ENCODE data around the gene MUC4. TPM values are rescaled to one million over a fixed set of nuclear protein-coding genes. Genes with fewer than 3 reads are reported as not detected.
"Not testable (repeated sequence)": the region's sequence is repeated elsewhere in the genome, so short reads cannot be mapped to it uniquely, and the experiment has no call there.

Gene MUC4
- total RNA-seq, 1 donor from 2014 or later: 1.1 TPM

DNA sequence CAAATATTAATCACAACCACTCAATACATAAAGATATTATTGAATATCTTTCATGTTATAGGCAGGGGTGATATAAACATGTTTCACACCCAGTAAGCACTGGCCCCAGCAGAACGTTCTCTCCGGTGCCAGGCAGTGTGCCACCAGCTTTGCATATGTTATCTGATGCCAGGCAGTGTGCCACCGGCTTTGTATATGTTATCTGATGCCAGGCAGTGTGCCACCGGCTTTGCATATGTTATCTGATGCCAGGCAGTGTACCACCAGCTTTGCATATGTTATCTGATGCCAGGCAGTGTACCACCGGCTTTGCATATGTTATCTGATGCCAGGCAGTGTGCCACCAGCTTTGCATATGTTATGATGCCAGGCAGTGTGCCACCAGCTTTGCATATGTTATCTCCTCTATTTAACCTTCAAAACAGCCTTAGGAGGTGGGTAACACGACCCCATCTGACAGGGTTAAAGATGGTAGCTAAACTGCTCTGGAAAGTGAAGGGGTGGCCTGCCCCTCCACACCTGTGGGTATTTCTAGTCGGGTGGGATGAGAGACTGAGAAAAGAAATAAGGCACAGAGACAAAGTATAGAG lies 84.0 kb downstream of the MUC4 start:
- Histone ChIP-seq H3K9me3 (no peaks in the 10 kb centered on the region), H3K27me3 (no peaks in the 10 kb centered on the region), H3K36me3 (peaks cover 15% of the 10 kb centered on the region), H3K4me3 (no peak overlapping the region), H3K4me1 (no peaks in the 10 kb centered on the region), H3K27ac (no peak overlapping the region)
- intact Hi-C loops (cut with DNase I): no loop called here
- ATAC-seq (no peak), DNase-seq (no peak)
- TF ChIP-seq, protein P1, sequence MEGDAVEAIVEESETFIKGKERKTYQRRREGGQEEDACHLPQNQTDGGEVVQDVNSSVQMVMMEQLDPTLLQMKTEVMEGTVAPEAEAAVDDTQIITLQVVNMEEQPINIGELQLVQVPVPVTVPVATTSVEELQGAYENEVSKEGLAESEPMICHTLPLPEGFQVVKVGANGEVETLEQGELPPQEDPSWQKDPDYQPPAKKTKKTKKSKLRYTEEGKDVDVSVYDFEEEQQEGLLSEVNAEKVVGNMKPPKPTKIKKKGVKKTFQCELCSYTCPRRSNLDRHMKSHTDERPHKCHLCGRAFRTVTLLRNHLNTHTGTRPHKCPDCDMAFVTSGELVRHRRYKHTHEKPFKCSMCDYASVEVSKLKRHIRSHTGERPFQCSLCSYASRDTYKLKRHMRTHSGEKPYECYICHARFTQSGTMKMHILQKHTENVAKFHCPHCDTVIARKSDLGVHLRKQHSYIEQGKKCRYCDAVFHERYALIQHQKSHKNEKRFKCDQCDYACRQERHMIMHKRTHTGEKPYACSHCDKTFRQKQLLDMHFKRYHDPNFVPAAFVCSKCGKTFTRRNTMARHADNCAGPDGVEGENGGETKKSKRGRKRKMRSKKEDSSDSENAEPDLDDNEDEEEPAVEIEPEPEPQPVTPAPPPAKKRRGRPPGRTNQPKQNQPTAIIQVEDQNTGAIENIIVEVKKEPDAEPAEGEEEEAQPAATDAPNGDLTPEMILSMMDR (IDR thresholded peaks at IDR 0.05): no peak

DNA sequence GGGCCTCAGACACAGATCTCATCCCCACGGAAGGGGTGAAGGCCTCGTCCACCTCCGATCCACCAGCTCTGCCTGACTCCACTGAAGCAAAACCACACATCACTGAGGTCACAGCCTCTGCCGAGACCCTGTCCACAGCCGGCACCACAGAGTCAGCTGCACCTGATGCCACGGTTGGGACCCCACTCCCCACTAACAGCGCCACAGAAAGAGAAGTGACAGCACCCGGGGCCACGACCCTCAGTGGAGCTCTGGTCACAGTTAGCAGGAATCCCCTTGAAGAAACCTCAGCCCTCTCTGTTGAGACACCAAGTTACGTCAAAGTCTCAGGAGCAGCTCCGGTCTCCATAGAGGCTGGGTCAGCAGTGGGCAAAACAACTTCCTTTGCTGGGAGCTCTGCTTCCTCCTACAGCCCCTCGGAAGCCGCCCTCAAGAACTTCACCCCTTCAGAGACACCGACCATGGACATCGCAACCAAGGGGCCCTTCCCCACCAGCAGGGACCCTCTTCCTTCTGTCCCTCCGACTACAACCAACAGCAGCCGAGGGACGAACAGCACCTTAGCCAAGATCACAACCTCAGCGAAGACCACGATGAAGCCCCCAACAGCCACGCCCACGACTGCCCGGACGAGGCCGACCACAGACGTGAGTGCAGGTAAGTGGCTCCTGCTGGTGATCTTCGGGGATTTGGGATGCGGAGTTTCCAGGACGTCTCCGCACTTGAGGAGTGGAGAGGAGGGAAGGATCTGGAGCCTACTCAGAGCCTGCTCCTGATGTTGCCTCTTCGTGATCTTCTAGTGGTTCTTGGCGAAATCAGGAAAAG lies 85.6 kb downstream of the MUC4 start:
- ATAC-seq; H3K4me1 ChIP-seq; H3K9me3 ChIP-seq; intact Hi-C loops (cut with DNase I); DNase-seq; H3K27ac ChIP-seq; H3K27me3 ChIP-seq; H3K4me3 ChIP-seq: not testable (repeated sequence)
- peaks cover 10% of the 10 kb centered on the region for H3K36me3 ChIP-seq

DNA sequence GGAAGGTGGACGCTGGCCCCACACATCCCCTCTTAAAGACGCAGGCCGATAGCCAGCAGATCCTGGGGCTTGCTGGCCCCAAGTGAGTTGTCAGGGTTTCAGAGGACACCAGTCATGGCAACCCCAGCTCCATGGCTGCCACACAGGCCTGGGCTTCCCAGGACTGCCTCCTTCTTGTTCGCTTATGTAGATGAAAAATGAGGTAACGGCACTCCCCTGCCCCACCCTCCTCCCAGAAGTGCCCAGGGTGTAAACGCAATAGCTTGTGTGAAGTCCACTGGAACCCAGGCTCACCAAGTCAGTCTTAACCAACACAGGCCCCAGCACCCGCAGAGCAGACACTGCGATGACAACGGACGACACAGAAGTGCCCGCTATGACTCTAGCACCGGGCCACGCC lies 87.4 kb downstream of the MUC4 start:
- H3K27me3 ChIP-seq; intact Hi-C loops (cut with DNase I); ATAC-seq; H3K36me3 ChIP-seq; H3K9me3 ChIP-seq; H3K4me1 ChIP-seq; H3K27ac ChIP-seq; DNase-seq; H3K4me3 ChIP-seq: not testable (repeated sequence)

DNA sequence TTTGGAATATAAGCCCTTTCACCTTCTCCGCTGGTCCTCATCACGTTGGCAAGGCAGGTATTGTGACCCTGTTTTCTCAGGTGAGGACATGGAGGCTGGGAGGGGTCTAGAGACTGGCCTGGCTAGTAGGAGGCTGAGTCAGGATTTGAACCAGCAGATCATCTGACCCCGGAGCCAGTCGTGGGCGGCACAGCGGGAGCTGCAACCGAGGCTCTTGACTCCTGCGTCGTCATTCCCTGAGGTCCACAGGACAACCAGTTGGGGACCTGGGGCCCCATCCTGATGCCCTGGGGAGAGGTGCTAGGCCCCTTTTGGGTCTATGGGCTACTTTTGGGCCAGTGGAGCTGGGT lies 88.8 kb downstream of the MUC4 start:
- not testable (repeated sequence) for DNase-seq

DNA sequence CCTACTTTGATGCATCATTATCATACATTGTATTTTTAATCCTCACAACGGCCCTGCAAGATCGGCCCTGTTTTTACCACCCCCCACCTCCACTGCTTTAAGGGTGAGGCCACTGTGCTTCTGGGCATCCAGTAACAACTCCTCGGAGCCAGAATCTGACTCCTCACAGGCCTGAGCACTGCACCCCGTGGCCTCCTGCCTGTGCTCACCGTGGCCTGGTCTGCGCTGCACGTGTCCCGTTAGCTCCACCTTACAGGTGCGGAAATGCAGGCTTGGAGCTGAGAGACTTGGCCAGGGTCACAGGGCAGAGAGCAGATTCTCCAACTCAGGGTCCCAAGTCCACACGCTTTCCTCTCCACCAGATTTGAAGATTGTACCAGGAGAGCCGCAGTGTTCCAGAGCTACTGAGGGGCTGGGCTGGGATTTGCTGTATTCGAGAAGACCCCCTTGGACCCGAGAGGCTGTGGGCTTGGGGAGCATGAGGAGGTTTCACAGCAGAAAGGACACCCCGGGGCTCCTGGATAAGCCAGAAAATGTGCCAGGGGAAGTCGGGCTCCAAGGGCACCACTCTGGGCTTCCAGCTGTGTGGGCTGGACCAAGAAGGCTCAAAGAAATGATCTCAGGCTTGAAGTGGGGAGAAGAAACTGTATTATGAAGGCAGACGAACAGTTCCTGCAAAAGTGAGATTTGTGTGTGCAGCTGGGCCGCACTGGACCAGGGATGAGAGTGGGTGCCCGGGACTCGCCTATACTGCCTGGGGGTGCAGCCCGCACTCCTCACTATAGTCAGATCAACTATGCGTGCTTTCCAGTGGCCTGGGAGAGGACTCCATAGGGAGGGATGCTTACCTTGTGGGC lies 89.4 kb downstream of the MUC4 start:
- intact Hi-C loops (cut with DNase I); DNase-seq; H3K9me3 ChIP-seq; H3K27me3 ChIP-seq; H3K36me3 ChIP-seq; H3K4me1 ChIP-seq; ATAC-seq; H3K4me3 ChIP-seq; H3K27ac ChIP-seq: not testable (repeated sequence)

More for the DNA sequence above, 88.8 kb downstream of the MUC4 start:
- H3K27ac ChIP-seq; H3K27me3 ChIP-seq; H3K36me3 ChIP-seq; H3K9me3 ChIP-seq; H3K4me3 ChIP-seq; intact Hi-C loops (cut with DNase I); ATAC-seq; H3K4me1 ChIP-seq: not testable (repeated sequence)

DNA sequence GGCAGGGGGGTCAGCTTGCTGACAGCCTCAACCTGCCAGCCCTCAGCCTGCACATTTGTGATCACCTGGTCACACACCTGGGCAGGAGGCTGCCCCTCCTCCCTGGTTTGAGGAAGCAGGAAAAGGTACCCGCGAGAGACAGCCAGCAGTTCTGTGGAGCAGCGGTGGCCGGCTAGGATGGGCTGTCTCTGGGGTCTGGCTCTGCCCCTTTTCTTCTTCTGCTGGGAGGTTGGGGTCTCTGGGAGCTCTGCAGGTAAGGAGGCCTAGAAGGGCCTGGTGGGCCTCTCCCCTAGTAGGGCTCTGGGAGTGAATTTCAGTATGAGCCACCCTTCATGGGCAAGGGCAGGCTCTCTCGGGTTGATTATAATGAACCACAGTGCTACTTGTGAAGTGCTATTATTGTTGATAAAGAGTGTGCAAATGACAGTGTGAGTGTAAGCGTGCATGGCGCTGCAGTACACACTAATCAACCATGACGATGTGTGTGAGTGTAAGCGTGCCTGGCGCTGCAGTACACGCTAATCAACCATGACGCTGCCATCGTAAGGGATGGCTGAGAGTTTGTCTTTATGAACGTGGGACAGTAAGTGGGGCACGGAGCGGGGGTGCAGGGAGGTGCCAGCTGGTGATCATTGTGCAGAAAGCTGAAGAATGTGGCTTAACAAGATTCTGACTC lies 90.8 kb downstream of the MUC4 start, which contains the start of gene MUC20:
Gene MUC20 (plus strand): TSS at position 148 of the 676 bp plus-strand sequence. CDS start 30 bp downstream, at position 178.
- H3K36me3 ChIP-seq; DNase-seq; H3K4me1 ChIP-seq; H3K27me3 ChIP-seq; H3K9me3 ChIP-seq; H3K4me3 ChIP-seq; intact Hi-C loops (cut with DNase I): not testable (repeated sequence)
- ATAC-seq: peak; percentile 67
- peak within 1 kb of the TSS; percentile 32 for H3K27ac ChIP-seq

DNA sequence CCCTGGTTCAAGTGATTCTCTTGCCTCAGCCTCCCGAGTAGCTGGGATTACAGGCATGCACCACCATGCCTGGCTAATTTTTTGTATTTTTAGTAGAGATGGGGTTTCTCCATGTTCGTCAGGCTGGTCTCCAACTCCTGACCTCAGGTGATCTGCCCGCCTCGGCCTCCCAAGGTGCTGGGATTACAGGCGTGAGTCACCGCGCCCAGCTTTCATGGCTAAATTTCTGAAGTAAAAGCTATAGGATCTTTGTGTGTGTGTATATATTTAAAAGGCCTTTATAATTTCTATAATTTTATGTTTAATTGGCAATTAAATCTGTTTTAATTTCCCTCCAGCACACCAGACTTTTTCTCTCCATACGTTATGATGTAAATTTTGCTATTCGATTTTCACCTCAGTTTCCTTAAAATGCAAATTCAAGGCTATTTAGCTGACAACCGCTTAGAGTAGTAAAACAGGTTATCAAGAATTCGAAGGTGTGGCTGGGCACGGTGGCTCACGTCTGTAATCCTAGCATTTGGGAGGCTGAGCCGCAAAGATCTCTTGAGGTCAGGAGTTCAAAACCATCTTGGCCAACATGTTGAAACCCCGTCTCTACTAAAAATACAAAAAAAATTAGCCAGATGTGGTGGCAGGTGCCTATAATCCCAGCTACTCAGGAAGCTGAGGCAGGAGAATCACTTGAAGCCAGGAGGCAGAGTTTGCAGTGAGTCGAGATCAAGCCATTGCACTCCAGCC lies 92.0 kb downstream of the MUC4 start:
- DNase-seq; ATAC-seq; H3K27ac ChIP-seq; H3K9me3 ChIP-seq; intact Hi-C loops (cut with DNase I); H3K27me3 ChIP-seq; H3K4me3 ChIP-seq; H3K4me1 ChIP-seq: not testable (repeated sequence)
- H3K36me3 ChIP-seq: peaks cover 13% of the 10 kb centered on the region

DNA sequence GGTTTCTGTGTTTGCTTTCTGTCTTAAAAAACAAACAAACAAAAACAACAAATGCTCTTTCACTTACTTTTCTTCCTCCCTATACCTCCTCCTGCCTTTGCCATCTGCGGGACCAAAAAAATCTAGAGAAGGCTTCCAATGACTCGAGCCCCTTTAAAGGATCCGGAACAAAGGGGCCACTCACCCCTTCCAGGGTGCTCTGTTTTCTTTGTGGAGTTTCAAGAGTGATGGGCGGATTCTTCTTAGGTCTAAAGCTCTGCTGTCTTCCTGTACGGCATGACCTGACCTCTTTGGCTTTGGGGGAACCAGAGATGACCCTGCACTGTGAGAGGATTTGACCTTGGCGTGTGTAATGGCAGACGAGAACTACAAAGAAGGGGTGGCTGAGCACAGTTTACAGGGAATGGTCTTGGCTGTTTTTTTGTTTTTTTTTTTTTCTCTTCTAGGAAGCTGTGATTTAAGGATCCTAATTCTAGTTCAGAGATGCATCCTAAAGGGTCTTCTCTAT lies 93.2 kb downstream of the MUC4 start:
- Histone ChIP-seq H3K27ac (no peak overlapping the region), H3K4me1 (no peaks in the 10 kb centered on the region), H3K4me3 (no peak overlapping the region), H3K36me3 (peaks cover 16% of the 10 kb centered on the region), H3K27me3 (no peaks in the 10 kb centered on the region), H3K9me3 (no peaks in the 10 kb centered on the region)
- intact Hi-C loops (cut with DNase I): no loop called here
- DNase-seq (no peak), ATAC-seq (no peak)
- TF ChIP-seq, protein P1 (IDR thresholded peaks at IDR 0.05): no peak
